Prostate gland (tissue), 2 donors: ENCODE measurements around the gene FCRL4. TPM values are rescaled to one million over a fixed set of nuclear protein-coding genes. Genes with fewer than 3 reads are reported as not detected.

ENCODE experiments used
- DNase-seq: peaks from one replicate; pipeline ENCODE4 v3.0.0-alpha.2; 2019; ENCODE audit warnings: low spot score
- H3K27ac ChIP-seq, 2 donors: fragments of 200-600 bp; sonication (generic); 2 replicates each; pipeline ENCODE4 v1.5.1; 2017 to 2019
- H3K27me3 ChIP-seq: fragments of 200-600 bp; sonication (generic); replicated peaks from 2 replicates; pipeline ENCODE4 v1.5.1; 2019; ENCODE audit not compliant: insufficient read depth
- H3K36me3 ChIP-seq, 2 donors: fragments of 200-600 bp; sonication (generic); 1 replicate in 1 of 2; 2 replicates in 1 of 2; pipeline versions ENCODE4 v1.5.1 to v1.8.1; 2017 to 2019
- H3K4me1 ChIP-seq: fragments of 200-600 bp; sonication (generic); replicated peaks from 2 replicates; pipeline ENCODE4 v1.5.1; 2019
- H3K4me3 ChIP-seq, 2 donors: fragments of 200-600 bp; sonication (generic); 2 replicates each; pipeline ENCODE4 v1.5.1; 2017 to 2019
- H3K9me3 ChIP-seq: fragments of 200-600 bp; sonication (generic); 2 replicates; pipeline ENCODE4 v1.5.1; 2017
- POLR2A ChIP-seq: fragments of 450-650 bp; IDR thresholded peaks from one replicate; pipeline ENCODE4 v1.6.1; 2016; ENCODE audit warnings: antibody characterized with exemption, mild to moderate bottlenecking
- POLR2AphosphoS5 ChIP-seq: sonication (generic); formaldehyde crosslinking; IDR thresholded peaks from one replicate; pipeline ENCODE4 v1.6.1; 2017; ENCODE audit warnings: antibody characterized with exemption
- WGBS: methylation state at CpG from one replicate; pipeline ENCODE4 v1.1.5; 2018; 5-methylcytosine and 5-hydroxymethylcytosine counted together
- intact Hi-C: fragments of 100-400 bp; cut with DNase I; formaldehyde crosslinking; loops from one replicate; pipeline ENCODE4 v1.14.2; 2022
- total RNA-seq, 2 donors: library from RNA; depleted of rRNA; stranded (reverse); fragments of >200 nt; gene quantifications; one replicate each; pipeline ENCODE4 v1.1.0, GENCODE V29; 2016
- TF ChIP-seq, protein P1 (sequence below), 4 experiments: fragments of 200-600 bp in 2 of 4; fragments of 450-650 bp in 2 of 4; sonication (generic) in 2 of 4; IDR thresholded peaks; 1 replicate in 3 of 4; 2 replicates in 1 of 4; pipeline ENCODE4 v1.5.1; 2016 to 2019; ENCODE audit warnings: antibody characterized with exemption in 4 of 4, mild to moderate bottlenecking in 2 of 4, moderate library complexity in 2 of 4

Gene FCRL4
- under 1 TPM in 1 of 2 donors, not detected in 1; 0.28 TPM for total RNA-seq

DNA sequence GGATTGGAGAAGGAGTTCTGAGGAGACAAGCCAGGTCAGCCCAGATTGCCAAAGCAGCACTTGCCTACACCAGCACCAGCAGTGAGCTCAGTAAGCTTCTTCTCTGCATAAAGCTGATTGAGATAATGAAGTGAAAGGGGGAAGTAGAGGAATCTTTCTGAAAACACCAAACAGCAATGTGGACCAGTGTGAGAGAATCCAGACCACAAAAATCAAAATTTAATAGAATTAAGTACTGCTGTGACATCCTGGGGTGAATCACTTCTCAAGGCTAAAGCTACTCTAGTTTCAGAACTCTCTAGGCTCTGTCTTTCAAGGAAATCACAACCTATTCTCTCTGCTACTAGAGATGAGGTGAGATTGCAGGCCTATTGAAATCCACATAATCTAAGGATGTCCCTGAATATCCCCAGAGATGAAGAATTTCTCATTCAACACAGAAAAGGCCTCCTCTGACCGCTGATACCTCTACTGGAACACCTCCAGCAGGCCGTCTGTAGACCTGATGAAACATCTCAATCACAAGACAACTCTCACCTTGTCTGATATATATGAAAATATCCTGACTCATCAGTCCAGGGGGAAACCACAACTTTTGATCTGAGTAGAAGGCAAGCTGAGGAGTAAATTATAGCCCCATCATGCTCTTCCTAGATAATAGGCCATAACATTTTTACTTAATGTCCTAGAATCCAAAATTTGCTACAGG is at the start of gene FCRL4:
TSS of gene FCRL4 (minus strand) at position 127 of the 709 bp plus-strand sequence. CDS start 141 bp downstream, outside the sequence.
- H3K9me3 ChIP-seq: no peaks in the 10 kb centered on the region
- no peak within 1 kb of the TSS for H3K4me3 ChIP-seq
- no peaks in the 10 kb centered on the region for H3K36me3 ChIP-seq
- TF ChIP-seq POLR2AphosphoS5 (no peak), POLR2A (no peak)
- TF ChIP-seq, protein P1, sequence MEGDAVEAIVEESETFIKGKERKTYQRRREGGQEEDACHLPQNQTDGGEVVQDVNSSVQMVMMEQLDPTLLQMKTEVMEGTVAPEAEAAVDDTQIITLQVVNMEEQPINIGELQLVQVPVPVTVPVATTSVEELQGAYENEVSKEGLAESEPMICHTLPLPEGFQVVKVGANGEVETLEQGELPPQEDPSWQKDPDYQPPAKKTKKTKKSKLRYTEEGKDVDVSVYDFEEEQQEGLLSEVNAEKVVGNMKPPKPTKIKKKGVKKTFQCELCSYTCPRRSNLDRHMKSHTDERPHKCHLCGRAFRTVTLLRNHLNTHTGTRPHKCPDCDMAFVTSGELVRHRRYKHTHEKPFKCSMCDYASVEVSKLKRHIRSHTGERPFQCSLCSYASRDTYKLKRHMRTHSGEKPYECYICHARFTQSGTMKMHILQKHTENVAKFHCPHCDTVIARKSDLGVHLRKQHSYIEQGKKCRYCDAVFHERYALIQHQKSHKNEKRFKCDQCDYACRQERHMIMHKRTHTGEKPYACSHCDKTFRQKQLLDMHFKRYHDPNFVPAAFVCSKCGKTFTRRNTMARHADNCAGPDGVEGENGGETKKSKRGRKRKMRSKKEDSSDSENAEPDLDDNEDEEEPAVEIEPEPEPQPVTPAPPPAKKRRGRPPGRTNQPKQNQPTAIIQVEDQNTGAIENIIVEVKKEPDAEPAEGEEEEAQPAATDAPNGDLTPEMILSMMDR (IDR thresholded peaks at IDR 0.05): no peak
- no peaks in the 10 kb centered on the region for H3K4me1 ChIP-seq
- no peak within 1 kb of the TSS for H3K27ac ChIP-seq
- no peak for DNase-seq
- intact Hi-C loops: no loop called here
- H3K27me3 ChIP-seq: no peaks in the 10 kb centered on the region
- 77% methylated on average over 2 of the region's 2 CpGs for WGBS

DNA sequence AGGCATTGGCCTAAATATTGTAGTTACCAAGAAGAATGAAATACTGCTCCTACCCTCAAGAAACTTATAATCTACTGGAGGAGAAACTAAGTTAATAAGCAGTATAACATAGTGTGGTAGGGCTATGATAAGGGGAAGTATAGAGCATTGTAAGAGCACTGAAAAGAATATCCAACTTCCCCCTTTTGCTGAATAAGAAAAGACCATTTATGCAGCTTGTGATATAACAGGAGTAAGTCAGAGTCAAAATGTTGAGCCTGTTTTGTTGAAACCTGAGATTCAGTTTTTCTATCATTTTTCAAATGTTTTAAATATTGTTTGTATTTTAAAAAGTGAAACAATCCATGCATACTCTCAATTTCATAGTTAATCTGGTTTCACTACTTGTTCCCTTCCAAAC is 48.3 kb upstream of the FCRL4 start:
- no peaks in the 10 kb centered on the region for H3K36me3 ChIP-seq
- H3K4me3 ChIP-seq: no peak overlapping the region
- DNase-seq: no peak
- H3K4me1 ChIP-seq: no peaks in the 10 kb centered on the region
- H3K9me3 ChIP-seq: no peaks in the 10 kb centered on the region
- no peaks in the 10 kb centered on the region for H3K27me3 ChIP-seq
- TF ChIP-seq, protein P1 (IDR thresholded peaks at IDR 0.05): no peak
- no peak for TF ChIP-seq POLR2A
- no peak for TF ChIP-seq POLR2AphosphoS5
- no peak overlapping the region for H3K27ac ChIP-seq
- intact Hi-C loops: no loop called here

DNA sequence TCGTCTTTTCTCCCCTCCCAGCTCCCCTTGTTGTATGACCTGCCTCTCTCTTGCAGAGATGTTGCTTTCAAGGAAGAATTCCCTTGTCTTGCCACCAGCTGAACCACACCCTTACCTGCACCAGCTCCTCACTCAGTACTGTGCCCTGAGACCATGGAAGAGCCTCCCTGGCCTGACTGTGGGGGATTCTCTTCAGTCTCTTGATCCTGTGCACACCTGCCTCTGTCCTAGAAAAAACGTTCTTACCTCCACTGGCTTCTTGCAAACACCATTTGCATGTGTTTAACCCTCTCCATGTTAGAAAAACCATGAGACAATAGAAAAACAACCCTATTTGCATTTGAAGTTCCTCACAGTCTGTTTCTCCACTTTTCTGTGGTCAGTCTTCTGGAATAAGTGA is 43.3 kb upstream of the FCRL4 start:
- TF ChIP-seq POLR2A (no peak), POLR2AphosphoS5 (no peak)
- TF ChIP-seq, protein P1 (IDR thresholded peaks at IDR 0.05): no peak
- intact Hi-C loops: no loop called here
- H3K4me3 ChIP-seq: no peak overlapping the region
- no peak for DNase-seq
- H3K27me3 ChIP-seq: no peaks in the 10 kb centered on the region
- 27% methylated on average over 2 of the region's 2 CpGs for WGBS
- no peak overlapping the region for H3K27ac ChIP-seq
- no peaks in the 10 kb centered on the region for H3K36me3 ChIP-seq
- H3K4me1 ChIP-seq: no peaks in the 10 kb centered on the region
- H3K9me3 ChIP-seq: no peaks in the 10 kb centered on the region

DNA sequence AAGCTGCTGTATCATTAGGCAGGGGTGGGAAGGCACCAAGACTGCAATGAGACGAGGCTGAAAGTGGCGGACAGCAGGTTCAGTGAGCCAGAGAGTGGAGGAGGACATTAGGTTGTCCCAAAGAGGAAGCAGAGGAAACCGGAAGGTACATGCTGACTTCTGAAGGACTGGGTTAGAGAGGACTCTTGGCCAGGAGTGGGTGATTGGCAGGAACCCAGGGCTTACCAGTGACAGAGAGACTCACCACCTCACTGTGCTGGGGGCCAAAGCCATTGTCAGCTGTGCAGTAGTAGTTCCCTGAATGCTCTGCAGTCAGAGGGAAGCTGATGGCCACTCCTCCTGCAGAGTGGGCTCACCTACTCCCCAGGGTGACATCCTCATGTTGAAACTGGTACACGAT is 41.9 kb upstream of the FCRL4 start:
- Histone ChIP-seq H3K27ac (no peak overlapping the region), H3K4me1 (no peaks in the 10 kb centered on the region), H3K36me3 (no peaks in the 10 kb centered on the region), H3K9me3 (no peaks in the 10 kb centered on the region), H3K27me3 (no peaks in the 10 kb centered on the region), H3K4me3 (no peak overlapping the region)
- WGBS: 46% methylated on average over 4 of the region's 4 CpGs
- TF ChIP-seq, protein P1 (IDR thresholded peaks at IDR 0.05): no peak
- TF ChIP-seq POLR2A (no peak), POLR2AphosphoS5 (no peak)
- no peak for DNase-seq
- intact Hi-C loops: no loop called here

DNA sequence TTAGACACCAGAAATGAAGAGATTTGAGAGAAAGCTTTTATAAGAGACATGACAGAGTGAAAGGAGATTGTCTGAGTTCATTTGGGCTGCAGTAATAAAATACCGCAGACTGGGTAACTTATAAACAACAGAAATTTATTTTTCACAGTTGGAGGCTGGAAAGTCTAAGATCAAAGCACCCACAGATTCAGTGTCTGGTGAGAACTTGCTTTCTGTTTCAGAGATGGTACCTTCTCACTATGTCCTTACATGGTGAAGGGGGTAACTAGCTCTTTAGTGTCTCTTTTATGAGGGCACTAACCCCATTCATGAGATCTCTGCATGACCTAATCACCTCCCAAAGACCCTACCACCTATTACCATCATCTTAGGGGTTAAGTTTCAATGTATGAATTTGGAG is 30.9 kb upstream of the FCRL4 start:
- Histone ChIP-seq H3K27ac (no peak overlapping the region), H3K4me3 (no peak overlapping the region), H3K9me3 (no peaks in the 10 kb centered on the region), H3K4me1 (no peaks in the 10 kb centered on the region), H3K36me3 (no peaks in the 10 kb centered on the region), H3K27me3 (no peaks in the 10 kb centered on the region)
- TF ChIP-seq POLR2AphosphoS5 (no peak), POLR2A (no peak)
- TF ChIP-seq, protein P1 (IDR thresholded peaks at IDR 0.05): no peak
- 83% methylated on average over 1 of the region's 1 CpG for WGBS
- DNase-seq: no peak
- intact Hi-C loops: no loop called here
